RWPE2 (cell line): ENCODE measurements around the gene SNX20.

Experiments
- ATAC-seq: fragments of 200-7000 bp; cut with Tn5 transposase; 3 replicates; pipeline ENCODE4 v1.9.1; 2021; ENCODE audit warnings: low read depth
- DNase-seq: peaks from one replicate; pipeline ENCODE4 v3.0.0-alpha.2; 2020; ENCODE audit warnings: low spot score
- H3K27ac ChIP-seq: fragments of 450-650 bp; 2 replicates; pipeline ENCODE4 v1.5.1; 2017; ENCODE audit warnings: mild to moderate bottlenecking; ENCODE audit not compliant: poor library complexity, severe bottlenecking
- H3K27me3 ChIP-seq: fragments of 250-450 bp; sonication (Bioruptor Pico); 2 replicates; pipeline ENCODE4 v1.5.1; 2021; ENCODE audit warnings: mild to moderate bottlenecking, moderate library complexity; ENCODE audit not compliant: insufficient read depth, poor library complexity, severe bottlenecking
- H3K36me3 ChIP-seq: fragments of 250-450 bp; sonication (Bioruptor Pico); 2 replicates; pipeline ENCODE4 v1.5.1; 2020; ENCODE audit warnings: low read depth, mild to moderate bottlenecking, moderate library complexity
- H3K4me1 ChIP-seq: fragments of 250-450 bp; sonication (Bioruptor Pico); 2 replicates; pipeline ENCODE4 v1.5.1; 2021; ENCODE audit warnings: mild to moderate bottlenecking, moderate library complexity; ENCODE audit not compliant: insufficient read depth, poor library complexity, severe bottlenecking
- H3K4me3 ChIP-seq: fragments of 250-450 bp; sonication (Bioruptor Pico); 2 replicates; pipeline ENCODE4 v1.5.1; 2021; ENCODE audit warnings: mild to moderate bottlenecking, moderate library complexity; ENCODE audit not compliant: severe bottlenecking
- H3K9me3 ChIP-seq: fragments of 250-450 bp; sonication (Bioruptor Pico); 2 replicates; pipeline ENCODE4 v1.5.1; 2021; ENCODE audit warnings: mild to moderate bottlenecking, moderate library complexity; ENCODE audit not compliant: severe bottlenecking
- CTCF ChIP-seq: fragments of 450-650 bp; IDR thresholded peaks from one replicate; pipeline ENCODE4 v1.5.1; 2017; ENCODE audit warnings: mild to moderate bottlenecking, moderate library complexity; ENCODE audit not compliant: poor library complexity, severe bottlenecking

SNX20 gene

GRCh38 chr16:50655558-50656055, 25.5 kb downstream of the SNX20 start:
- ATAC-seq: no peak

GRCh38 chr16:50653633-50654519, 27.2 kb downstream of the SNX20 start:
- TF ChIP-seq CTCF: no peak
- Histone ChIP-seq H3K36me3 (no peaks in the 10 kb centered on the region), H3K4me1 (no peaks in the 10 kb centered on the region), H3K9me3 (no peaks in the 10 kb centered on the region), H3K27ac (no peak overlapping the region), H3K27me3 (no peaks in the 10 kb centered on the region), H3K4me3 (no peak overlapping the region)
- DNase-seq (no peak), ATAC-seq (no peak)

More at GRCh38 chr16:50655558-50656055, 25.5 kb downstream of the SNX20 start:
- Histone ChIP-seq H3K9me3 (no peaks in the 10 kb centered on the region), H3K27ac (no peak overlapping the region), H3K4me1 (no peaks in the 10 kb centered on the region), H3K4me3 (no peak overlapping the region), H3K27me3 (no peaks in the 10 kb centered on the region), H3K36me3 (no peaks in the 10 kb centered on the region)
- TF ChIP-seq CTCF: no peak
- DNase-seq: no peak

- ATAC-seq: no peak
- Histone ChIP-seq H3K36me3 (no peaks in the 10 kb centered on the region), H3K27me3 (no peaks in the 10 kb centered on the region), H3K4me3 (no peak overlapping the region), H3K9me3 (no peaks in the 10 kb centered on the region), H3K27ac (no peak overlapping the region), H3K4me1 (no peaks in the 10 kb centered on the region)
- no peak for TF ChIP-seq CTCF
- no peak for DNase-seq
Measured at GRCh38 chr16:50652836-50653425, 28.2 kb downstream of the SNX20 start.

- Histone ChIP-seq H3K27ac (no peak overlapping the region), H3K4me1 (no peaks in the 10 kb centered on the region), H3K4me3 (no peak overlapping the region), H3K27me3 (no peaks in the 10 kb centered on the region), H3K9me3 (no peaks in the 10 kb centered on the region), H3K36me3 (no peaks in the 10 kb centered on the region)
- no peak for DNase-seq
- TF ChIP-seq CTCF: no peak
- no peak for ATAC-seq
Measured at GRCh38 chr16:50651835-50652438, 29.2 kb downstream of the SNX20 start.
